GM15510 (cell line): ENCODE data around the gene ITGB5.

Experiments
- POLR2A ChIP-seq: IDR thresholded peaks from 3 replicates; pipeline ENCODE4 v1.6.1; 2011; ENCODE audit warnings: borderline replicate concordance; ENCODE audit not compliant: insufficient read length; ENCODE audit errors: extremely low read depth

The ITGB5 gene

GRCh38 chr3:124887177-124887931, at the start of gene ITGB5:
Gene ITGB5 (minus strand): TSS chr3:124887365. CDS start chr3:124887000, 365 bp downstream.
- TF ChIP-seq POLR2A: no peak

- TF ChIP-seq POLR2A: no peak
Measured at GRCh38 chr3:124935794-124936542, 48.8 kb upstream of the ITGB5 start.

- TF ChIP-seq POLR2A: no peak
Measured at GRCh38 chr3:124935264-124935663, 48.1 kb upstream of the ITGB5 start.

GRCh38 chr3:124934577-124934976, 47.4 kb upstream of the ITGB5 start, which contains the start of gene MUC13:
Gene MUC13 (minus strand): TSS chr3:124934751. CDS start chr3:124934712, 39 bp downstream.
- TF ChIP-seq POLR2A: no peak

- TF ChIP-seq POLR2A: no peak
Measured at GRCh38 chr3:124928333-124929202, 41.4 kb upstream of the ITGB5 start.

- no peak for TF ChIP-seq POLR2A
Measured at GRCh38 chr3:124927574-124928045, 40.4 kb upstream of the ITGB5 start.

- no peak for TF ChIP-seq POLR2A
Measured at GRCh38 chr3:124926426-124927101, 39.4 kb upstream of the ITGB5 start.

- no peak for TF ChIP-seq POLR2A
Measured at GRCh38 chr3:124924741-124925140, 37.6 kb upstream of the ITGB5 start.

- TF ChIP-seq POLR2A: no peak
Measured at GRCh38 chr3:124923833-124924232, 36.7 kb upstream of the ITGB5 start.

GRCh38 chr3:124920718-124921117, 33.6 kb upstream of the ITGB5 start:
- TF ChIP-seq POLR2A: no peak

GRCh38 chr3:124919756-124920155, 32.6 kb upstream of the ITGB5 start:
- TF ChIP-seq POLR2A: no peak

- TF ChIP-seq POLR2A: no peak
Measured at GRCh38 chr3:124918524-124918923, 31.4 kb upstream of the ITGB5 start.

- no peak for TF ChIP-seq POLR2A
Measured at GRCh38 chr3:124916837-124917409, 29.8 kb upstream of the ITGB5 start.

GRCh38 chr3:124915254-124915653, 28.1 kb upstream of the ITGB5 start:
- no peak for TF ChIP-seq POLR2A
